CD4-positive, alpha-beta T cell (primary cell): ENCODE results near the gene IGFBP2. TPM values are rescaled to one million over a fixed set of nuclear protein-coding genes. Genes with fewer than 3 reads are reported as not detected.

Source experiments
- ATAC-seq: fragments of 200-7000 bp; cut with Tn5 transposase; one replicate; pipeline ENCODE4 v1.10.0; 2022; ENCODE audit warnings: mild to moderate bottlenecking; ENCODE audit not compliant: poor library complexity
- CTCF ChIA-PET: fragments of 350-600 bp; sonication (Branson Sonifier 250); formaldehyde crosslinking; loops from one replicate; lab custom pipeline; 2021; ENCODE audit warnings: antibody characterized with exemption, inconsistent platforms; lab: Charles Lee
- POLR2A ChIA-PET: fragments of 350-600 bp; sonication (Branson Sonifier 250); formaldehyde crosslinking; loops from one replicate; lab custom pipeline; 2021; ENCODE audit warnings: antibody characterized with exemption, inconsistent platforms; lab: Charles Lee
- DNase-seq, 14 experiments: peaks; one replicate each; pipeline ENCODE4 v3.0.0-alpha.2; 2013 to 2020; ENCODE audit warnings: mixed read lengths in 2 of 14
- H3K27ac ChIP-seq, 2 donors: one replicate each; pipeline versions ENCODE4 v1.5.1 to v1.7.0; 2013; ENCODE audit warnings: low read length in 2 of 2, low read depth in 1 of 2, mild to moderate bottlenecking in 1 of 2
- H3K27me3 ChIP-seq, 2 experiments: 1 replicate in 1 of 2; 2 replicates in 1 of 2; pipeline versions ENCODE4 v1.6.1 to v1.7.0; 2013; ENCODE audit warnings: low read length in 2 of 2, control low read depth in 1 of 2, mild to moderate bottlenecking in 1 of 2, moderate library complexity in 1 of 2; ENCODE audit not compliant: insufficient read depth in 2 of 2, control insufficient read depth in 1 of 2
- H3K36me3 ChIP-seq: one replicate; pipeline ENCODE4 v1.6.1; 2013; ENCODE audit warnings: low read length, control low read depth; ENCODE audit not compliant: insufficient read depth
- H3K4me1 ChIP-seq: one replicate; pipeline ENCODE4 v1.6.1; 2013; ENCODE audit warnings: low read length, control low read depth; ENCODE audit not compliant: insufficient read depth
- H3K4me3 ChIP-seq: one replicate; pipeline ENCODE4 v1.5.1; 2013; ENCODE audit warnings: mild to moderate bottlenecking, low read length, moderate library complexity
- H3K9me3 ChIP-seq, 2 experiments: 1 replicate in 1 of 2; 2 replicates in 1 of 2; pipeline versions ENCODE4 v1.6.1 to v1.7.0; 2013; ENCODE audit warnings: low read length in 2 of 2, mild to moderate bottlenecking in 2 of 2, control low read depth in 1 of 2, moderate library complexity in 1 of 2; ENCODE audit not compliant: control insufficient read depth in 1 of 2, insufficient read depth in 1 of 2
- H3K27ac Mint-ChIP-seq: one replicate; pipeline ENCODE4 v1.8.0; 2020; ENCODE audit warnings: mixed read lengths
- H3K27me3 Mint-ChIP-seq: one replicate; pipeline ENCODE4 v1.8.0; 2021; ENCODE audit warnings: mixed read lengths
- H3K36me3 Mint-ChIP-seq: one replicate; pipeline ENCODE4 v1.8.0; 2021; ENCODE audit warnings: low read depth, mixed read lengths
- H3K4me1 Mint-ChIP-seq: one replicate; pipeline ENCODE4 v1.8.0; 2021; ENCODE audit warnings: low read depth, mixed read lengths
- H3K4me3 Mint-ChIP-seq: one replicate; pipeline ENCODE4 v1.8.0; 2020; ENCODE audit warnings: mild to moderate bottlenecking, mixed read lengths
- H3K9me3 Mint-ChIP-seq: one replicate; pipeline ENCODE4 v1.8.0; 2020; ENCODE audit warnings: mixed read lengths
- intact Hi-C, 2 experiments: fragments of 100-400 bp; cut with DNase I in 1 of 2; cut with micrococcal nuclease in 1 of 2; formaldehyde crosslinking; loops; one replicate each; pipeline versions ENCODE4 v1.15.1 to v1.9.0; 2023 to 2025; cut with DNase I, micrococcal nuclease
- total RNA-seq, 174 experiments: library from RNA in 2 of 174; stranded (reverse) in 2 of 174; gene quantifications; one replicate each; pipeline ENCODE4 v1.2.3 and lab custom pipeline; 2021 to 2026
- TF ChIP-seq, protein P1 (sequence below): fragments of 200-600 bp; IDR thresholded peaks from one replicate; pipeline ENCODE4 v1.8.0; 2022; ENCODE audit warnings: antibody characterized with exemption, mild to moderate bottlenecking

Gene IGFBP2
- total RNA-seq, 2 experiments from 2014 or later: not detected

DNA sequence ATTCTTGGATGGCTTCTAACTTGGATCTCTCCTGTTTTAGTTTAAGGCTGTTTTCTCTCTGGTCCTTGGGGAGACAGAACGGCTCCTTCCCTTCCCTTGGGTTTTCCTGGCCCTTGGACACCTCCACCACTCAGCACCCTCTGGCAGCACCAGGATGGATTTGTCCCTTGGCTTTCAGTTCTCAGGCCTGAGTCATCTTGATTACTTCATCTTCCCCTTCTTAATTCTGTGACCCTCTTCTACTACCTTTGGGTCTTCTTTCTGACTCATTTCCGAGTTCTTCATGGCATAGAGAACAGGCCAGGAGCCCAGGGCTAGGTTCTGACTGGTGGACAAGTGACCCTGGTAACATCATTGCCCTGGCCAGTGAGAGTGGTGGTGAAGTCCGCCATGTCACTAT is 14.9 kb downstream of the IGFBP2 start:
- intact Hi-C loops: no loop called here
- H3K27me3 ChIP-seq: no peaks in the 10 kb centered on the region
- DNase-seq (no peak), ATAC-seq (no peak)
- no peaks in the 10 kb centered on the region for H3K9me3 Mint-ChIP-seq
- H3K9me3 ChIP-seq: no peaks in the 10 kb centered on the region
- no peak overlapping the region for H3K4me3 ChIP-seq
- no peak overlapping the region for H3K4me3 Mint-ChIP-seq
- H3K27me3 Mint-ChIP-seq: no peaks in the 10 kb centered on the region
- TF ChIP-seq, protein P1, sequence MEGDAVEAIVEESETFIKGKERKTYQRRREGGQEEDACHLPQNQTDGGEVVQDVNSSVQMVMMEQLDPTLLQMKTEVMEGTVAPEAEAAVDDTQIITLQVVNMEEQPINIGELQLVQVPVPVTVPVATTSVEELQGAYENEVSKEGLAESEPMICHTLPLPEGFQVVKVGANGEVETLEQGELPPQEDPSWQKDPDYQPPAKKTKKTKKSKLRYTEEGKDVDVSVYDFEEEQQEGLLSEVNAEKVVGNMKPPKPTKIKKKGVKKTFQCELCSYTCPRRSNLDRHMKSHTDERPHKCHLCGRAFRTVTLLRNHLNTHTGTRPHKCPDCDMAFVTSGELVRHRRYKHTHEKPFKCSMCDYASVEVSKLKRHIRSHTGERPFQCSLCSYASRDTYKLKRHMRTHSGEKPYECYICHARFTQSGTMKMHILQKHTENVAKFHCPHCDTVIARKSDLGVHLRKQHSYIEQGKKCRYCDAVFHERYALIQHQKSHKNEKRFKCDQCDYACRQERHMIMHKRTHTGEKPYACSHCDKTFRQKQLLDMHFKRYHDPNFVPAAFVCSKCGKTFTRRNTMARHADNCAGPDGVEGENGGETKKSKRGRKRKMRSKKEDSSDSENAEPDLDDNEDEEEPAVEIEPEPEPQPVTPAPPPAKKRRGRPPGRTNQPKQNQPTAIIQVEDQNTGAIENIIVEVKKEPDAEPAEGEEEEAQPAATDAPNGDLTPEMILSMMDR: no peak
- no peaks in the 10 kb centered on the region for H3K36me3 ChIP-seq
- no peaks in the 10 kb centered on the region for H3K4me1 ChIP-seq
- H3K36me3 Mint-ChIP-seq: no peaks in the 10 kb centered on the region
- ChIA-PET POLR2A (no interaction called here), CTCF (no interaction called here)
- H3K27ac Mint-ChIP-seq: no peak overlapping the region
- H3K4me1 Mint-ChIP-seq: no peaks in the 10 kb centered on the region
- no peak overlapping the region for H3K27ac ChIP-seq

DNA sequence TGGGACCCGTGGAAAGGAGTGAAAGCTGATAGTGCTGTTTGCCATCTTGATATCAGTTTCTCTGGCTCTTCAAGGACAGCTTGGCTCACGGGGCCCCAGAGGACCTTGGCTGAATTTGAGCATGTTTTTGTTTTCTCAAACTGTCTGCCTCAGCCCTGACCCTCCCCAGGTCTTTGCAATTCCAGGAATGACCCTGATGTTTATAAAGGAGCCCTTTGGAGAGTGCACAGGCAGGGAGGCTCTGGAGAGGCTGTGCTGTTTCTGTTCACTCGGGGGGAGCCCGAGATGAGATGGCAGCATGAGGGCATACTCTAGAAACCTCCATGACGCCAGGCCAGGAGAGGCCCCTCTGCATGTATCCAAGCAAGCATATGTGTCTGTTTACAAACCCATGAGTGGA is 16.4 kb downstream of the IGFBP2 start:
- H3K36me3 ChIP-seq: no peaks in the 10 kb centered on the region
- H3K9me3 ChIP-seq: no peaks in the 10 kb centered on the region
- H3K4me1 ChIP-seq: no peaks in the 10 kb centered on the region
- Mint-ChIP-seq H3K27ac (no peak overlapping the region), H3K4me3 (no peak overlapping the region), H3K4me1 (no peaks in the 10 kb centered on the region), H3K9me3 (no peaks in the 10 kb centered on the region), H3K36me3 (no peaks in the 10 kb centered on the region), H3K27me3 (no peaks in the 10 kb centered on the region)
- TF ChIP-seq, protein P1: no peak
- ATAC-seq: no peak
- H3K4me3 ChIP-seq: no peak overlapping the region
- CTCF ChIA-PET: no interaction called here
- H3K27ac ChIP-seq: no peak overlapping the region
- intact Hi-C loops: no loop called here
- no peak for DNase-seq
- POLR2A ChIA-PET: no interaction called here
- no peaks in the 10 kb centered on the region for H3K27me3 ChIP-seq

GRCh38 chr2:216650626-216651257 is 17.5 kb downstream of the IGFBP2 start:
- no peaks in the 10 kb centered on the region for H3K4me1 ChIP-seq
- Mint-ChIP-seq H3K4me3 (no peak overlapping the region), H3K9me3 (no peaks in the 10 kb centered on the region), H3K36me3 (no peaks in the 10 kb centered on the region), H3K27ac (no peak overlapping the region), H3K27me3 (no peaks in the 10 kb centered on the region), H3K4me1 (no peaks in the 10 kb centered on the region)
- ChIA-PET POLR2A (no interaction called here), CTCF (interaction anchor here (0.8 kb wide), 1 partner anchor 16 kb away, joined by 3 read pairs; no protein-coding TSS in a partner anchor)
- TF ChIP-seq, protein P1: no peak
- no peak for DNase-seq
- ATAC-seq: no peak
- H3K36me3 ChIP-seq: no peaks in the 10 kb centered on the region
- intact Hi-C loops: no loop called here
- H3K4me3 ChIP-seq: no peak overlapping the region
- no peaks in the 10 kb centered on the region for H3K9me3 ChIP-seq
- no peaks in the 10 kb centered on the region for H3K27me3 ChIP-seq
- H3K27ac ChIP-seq: no peak overlapping the region
